Measurements from ENCODE around the gene DPP9.

- TF ChIP-seq CTCF (conservative IDR thresholded peaks at IDR 0.05; ENCODE audit: low read depth, low read length): no peak
- no peak for TF ChIP-seq MXI1 (IDR thresholded peaks at IDR 0.05; ENCODE audit: borderline replicate concordance, low read depth, low read length)
- TF ChIP-seq MAFK (IDR thresholded peaks at IDR 0.05; ENCODE audit: low read depth, low read length): no peak
- no peak for TF ChIP-seq USF2 (IDR thresholded peaks at IDR 0.05; ENCODE audit: low read depth, low read length)
- TF ChIP-seq POLR2A (IDR thresholded peaks at IDR 0.05; ENCODE audit: low read depth, low read length): no peak
- TF ChIP-seq RCOR1 (IDR thresholded peaks at IDR 0.05; ENCODE audit: insufficient replicate concordance, low read length): no peak
- TF ChIP-seq CHD1 (IDR thresholded peaks at IDR 0.05; ENCODE audit: low read depth, low read length): no peak
- TF ChIP-seq BHLHE40 (IDR thresholded peaks at IDR 0.05; ENCODE audit: low read depth, low read length): no peak
- TF ChIP-seq NFE2L2 (IDR thresholded peaks at IDR 0.05; ENCODE audit: low read depth, low read length): no peak
- no peak for TF ChIP-seq FOS (IDR thresholded peaks at IDR 0.05; ENCODE audit: low read depth, low read length)
Measured at GRCh38 chr19:4720037-4720700, 3.5 kb downstream of the DPP9 start.

Measured in IMR-90 (cell line).